Retinal pigment epithelial cell (primary cell): Measurements from ENCODE around the gene PER2.

Source experiments
- DNase-seq: peaks from one replicate; pipeline ENCODE4 v3.0.0-alpha.2; 2010; ENCODE audit warnings: low read depth
- H3K4me3 ChIP-seq: 2 replicates; pipeline ENCODE4 v1.5.1; 2011; ENCODE audit warnings: mild to moderate bottlenecking, low read length, control low read depth, moderate library complexity
- CTCF ChIP-seq: conservative IDR thresholded peaks from 2 replicates; pipeline ENCODE4 v1.5.1; 2011; ENCODE audit warnings: low read depth, low read length, control low read depth, inconsistent platforms

PER2 gene

GRCh38 chr2:238233625-238234024, 54.8 kb downstream of the PER2 start:
- no peak for TF ChIP-seq CTCF
- no peak overlapping the region for H3K4me3 ChIP-seq
- DNase-seq, result no peak

GRCh38 chr2:238231809-238232208, 56.6 kb downstream of the PER2 start:
- no peak overlapping the region for H3K4me3 ChIP-seq
- TF ChIP-seq CTCF, result no peak
- no peak for DNase-seq

- H3K4me3 ChIP-seq, result peak overlapping the region; percentile 43
- peak; percentile 49 for DNase-seq
- TF ChIP-seq CTCF, result peak; percentile 4
Measured at GRCh38 chr2:238231251-238231793, 57.1 kb downstream of the PER2 start.

GRCh38 chr2:238230699-238231098, 57.7 kb downstream of the PER2 start:
- no peak for TF ChIP-seq CTCF
- H3K4me3 ChIP-seq, result no peak overlapping the region
- no peak for DNase-seq

GRCh38 chr2:238228700-238229099, 59.7 kb downstream of the PER2 start:
- no peak overlapping the region for H3K4me3 ChIP-seq
- TF ChIP-seq CTCF, result no peak
- no peak for DNase-seq

- no peak overlapping the region for H3K4me3 ChIP-seq
- DNase-seq, result no peak
- no peak for TF ChIP-seq CTCF
Measured at GRCh38 chr2:238227587-238228032, 60.8 kb downstream of the PER2 start.

GRCh38 chr2:238226698-238227586, 61.5 kb downstream of the PER2 start:
- DNase-seq, result no peak
- TF ChIP-seq CTCF, result no peak
- no peak overlapping the region for H3K4me3 ChIP-seq
